CD4-positive, alpha-beta T cell treated with Interleukin-17A for 1 hour (primary cell): Measurements from ENCODE around the gene UTF1.
A peak's percentile ranks its signal among the peaks of the same experiment; 100 is the strongest.

Source experiments
- DNase-seq: peaks from one replicate; pipeline ENCODE4 v3.0.0-alpha.2; 2020

Gene UTF1

GRCh38 chr10:133230387-133231195 lies 574 bp downstream of the UTF1 start:
- DNase-seq, result no peak

GRCh38 chr10:133231244-133231945 lies 1.4 kb downstream of the UTF1 start:
- DNase-seq, result no peak

DNA sequence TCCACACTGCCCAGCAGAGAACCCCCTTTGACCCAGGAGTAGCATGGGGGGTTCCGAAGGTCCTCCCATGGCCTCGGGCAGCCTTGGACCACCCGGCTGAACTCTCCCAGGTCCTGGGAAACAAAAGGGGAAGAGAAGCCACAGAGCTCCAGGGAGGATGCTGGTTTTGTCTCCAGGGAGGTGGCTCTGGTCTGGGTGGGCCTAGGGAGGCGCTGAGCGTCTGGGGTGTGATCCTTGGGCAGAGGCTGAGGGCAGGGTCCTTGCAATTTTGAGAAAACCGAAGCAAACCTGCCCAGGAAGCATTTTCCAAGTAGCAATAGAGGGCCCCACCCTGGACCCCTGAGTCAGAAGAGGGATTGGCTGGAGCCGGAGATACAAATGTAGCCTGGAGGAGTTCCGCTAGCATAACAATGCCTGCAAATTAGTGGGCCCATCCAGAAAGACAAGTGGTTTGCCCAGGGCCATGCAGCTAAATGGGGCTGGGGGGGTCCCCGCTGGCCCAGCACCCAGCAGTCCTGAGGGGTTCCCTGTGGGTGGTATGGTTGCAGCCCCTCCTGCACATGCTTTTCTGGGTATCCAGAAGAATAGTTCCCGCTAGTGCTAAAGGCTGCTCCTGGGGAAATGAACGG lies 2.0 kb downstream of the UTF1 start:
- no peak for DNase-seq

- DNase-seq, result peak; percentile 8
Observed at GRCh38 chr10:133234796-133235195, 4.8 kb downstream of the UTF1 start.

DNA sequence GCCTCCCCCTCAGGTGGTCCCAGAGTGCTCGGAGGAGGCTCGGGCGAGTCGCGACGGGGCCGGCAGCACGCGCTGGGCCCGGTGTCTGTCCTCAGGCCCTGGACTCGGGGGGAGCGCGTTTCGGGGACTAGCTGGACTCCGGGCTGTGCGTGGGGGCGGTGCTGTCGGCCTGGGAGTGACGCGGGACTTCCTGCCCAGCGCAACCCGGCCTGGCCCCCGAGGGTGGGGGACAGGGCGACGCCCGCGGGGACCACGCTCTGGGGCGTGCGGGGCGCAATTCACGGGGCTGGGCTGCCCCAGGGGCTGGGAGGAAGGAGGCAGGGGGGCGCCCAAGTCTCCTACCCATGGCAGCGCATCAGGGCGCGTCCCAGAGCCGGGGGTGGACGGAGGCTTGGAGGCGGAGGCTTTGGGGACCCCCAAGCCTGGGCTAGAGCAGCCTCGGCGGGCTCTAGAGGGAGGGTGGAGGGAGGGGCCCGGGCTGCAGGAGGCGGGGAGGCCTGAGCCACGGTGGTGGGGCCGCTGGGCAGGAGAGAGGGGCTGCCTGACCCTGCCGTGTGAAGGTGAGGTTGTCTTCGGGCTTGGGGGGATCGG lies 5.3 kb downstream of the UTF1 start:
- peak; percentile 9 for DNase-seq

- no peak for DNase-seq
Observed at GRCh38 chr10:133235932-133236331, 5.9 kb downstream of the UTF1 start.

- DNase-seq, result no peak
Observed at GRCh38 chr10:133236401-133237240, 6.6 kb downstream of the UTF1 start.

DNA sequence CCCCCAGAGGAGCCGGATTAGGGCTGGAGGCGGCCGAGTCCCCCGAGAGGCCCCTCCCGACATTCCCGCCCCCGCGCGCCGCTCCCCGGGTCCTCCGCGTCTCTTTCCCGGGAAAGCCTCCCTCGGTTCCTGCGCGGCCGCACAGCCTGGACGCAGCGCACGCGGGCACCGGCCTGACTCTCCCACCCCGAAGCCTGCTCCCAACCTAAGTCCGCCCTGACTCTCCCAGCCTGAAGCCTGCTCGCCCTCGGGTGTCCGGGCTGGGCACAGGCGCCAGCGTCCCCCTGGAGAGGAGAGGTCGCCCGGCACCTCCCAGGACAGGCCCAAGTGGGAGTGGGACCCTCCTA lies 7.2 kb downstream of the UTF1 start:
- no peak for DNase-seq

DNA sequence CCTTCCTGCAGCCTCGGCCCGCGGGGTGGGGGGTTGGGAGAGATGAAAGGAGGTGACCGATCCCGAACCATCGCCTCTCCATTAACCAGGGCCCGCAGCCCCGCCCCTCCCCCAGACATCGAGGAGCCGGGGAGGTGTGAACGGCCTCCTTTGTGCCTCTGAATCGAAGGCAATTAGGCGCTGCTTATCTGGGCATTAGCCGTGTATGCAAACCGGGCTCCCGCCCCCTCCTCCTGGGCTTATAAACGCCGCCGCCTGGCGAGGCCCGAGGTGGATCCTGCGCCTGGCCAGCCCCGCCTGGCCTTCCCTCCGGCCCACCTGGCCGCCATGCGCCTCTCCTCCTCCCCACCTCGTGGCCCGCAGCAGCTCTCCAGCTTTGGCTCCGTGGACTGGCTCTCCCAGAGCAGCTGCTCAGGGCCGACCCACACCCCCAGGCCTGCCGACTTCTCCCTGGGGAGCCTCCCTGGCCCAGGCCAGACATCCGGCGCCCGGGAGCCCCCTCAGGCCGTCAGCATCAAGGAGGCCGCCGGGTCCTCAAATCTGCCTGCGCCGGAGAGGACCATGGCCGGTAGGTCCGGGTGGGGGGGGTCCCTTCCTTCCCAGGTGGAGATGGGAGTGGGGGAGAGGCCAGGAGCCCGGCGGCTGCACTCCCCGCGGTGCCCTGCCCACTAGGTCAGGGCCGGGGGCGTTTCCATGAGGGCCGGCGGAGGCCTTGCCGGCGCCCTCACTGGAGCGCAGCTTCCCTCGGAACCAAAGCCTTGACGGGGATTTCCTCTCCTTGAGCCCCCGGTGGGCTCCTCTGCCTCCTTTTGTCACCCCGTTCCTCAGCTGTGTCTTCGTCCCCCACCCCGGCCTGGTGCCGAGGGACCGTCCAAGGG lies 7.8 kb downstream of the UTF1 start, which contains the start of gene VENTX:
Gene VENTX (plus strand): TSS at position 268 of the 878 bp plus-strand sequence. CDS start 60 bp downstream, at position 328.
- no peak for DNase-seq

GRCh38 chr10:133238466-133238804 lies 8.4 kb downstream of the UTF1 start:
- DNase-seq, result no peak

DNA sequence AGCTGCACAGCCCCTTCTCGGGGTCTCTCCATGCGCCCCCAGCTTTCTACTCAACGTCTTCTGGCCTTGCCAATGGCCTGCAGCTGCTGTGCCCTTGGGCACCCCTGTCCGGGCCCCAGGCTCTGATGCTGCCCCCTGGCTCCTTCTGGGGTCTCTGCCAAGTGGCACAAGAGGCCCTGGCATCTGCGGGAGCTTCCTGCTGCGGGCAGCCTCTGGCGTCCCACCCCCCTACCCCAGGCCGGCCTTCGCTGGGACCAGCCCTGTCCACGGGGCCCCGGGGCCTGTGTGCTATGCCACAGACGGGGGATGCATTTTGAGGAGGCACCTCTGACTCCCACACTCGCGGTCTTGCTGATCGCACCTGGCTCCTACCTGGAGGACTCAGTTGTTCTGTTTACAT lies 10.0 kb downstream of the UTF1 start:
- no peak for DNase-seq

GRCh38 chr10:133241501-133242205 lies 11.6 kb downstream of the UTF1 start:
- DNase-seq, result peak; percentile 38

GRCh38 chr10:133242611-133243356 lies 12.8 kb downstream of the UTF1 start:
- DNase-seq, result no peak

GRCh38 chr10:133243593-133243992 lies 13.6 kb downstream of the UTF1 start:
- DNase-seq, result no peak

GRCh38 chr10:133245439-133246235 lies 15.6 kb downstream of the UTF1 start:
- no peak for DNase-seq

DNA sequence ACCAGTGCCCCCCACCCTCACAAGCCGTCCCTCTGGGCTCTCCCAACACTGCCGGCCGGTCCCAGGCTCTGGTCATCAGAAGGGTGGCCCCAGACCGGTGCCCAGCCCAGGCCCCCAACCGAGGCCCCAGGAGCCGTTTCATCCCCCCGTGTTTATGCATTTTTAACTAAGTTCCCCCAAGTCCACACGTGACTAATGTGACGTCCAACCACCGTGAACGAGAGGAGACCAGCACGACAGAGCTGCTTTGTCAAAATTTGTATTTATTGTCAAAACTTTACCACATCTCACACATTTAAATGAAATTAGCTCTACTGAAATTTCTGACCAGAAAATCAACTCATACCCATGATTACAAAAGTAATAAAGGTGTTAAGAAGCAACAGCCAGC lies 16.2 kb downstream of the UTF1 start:
- DNase-seq, result no peak

DNA sequence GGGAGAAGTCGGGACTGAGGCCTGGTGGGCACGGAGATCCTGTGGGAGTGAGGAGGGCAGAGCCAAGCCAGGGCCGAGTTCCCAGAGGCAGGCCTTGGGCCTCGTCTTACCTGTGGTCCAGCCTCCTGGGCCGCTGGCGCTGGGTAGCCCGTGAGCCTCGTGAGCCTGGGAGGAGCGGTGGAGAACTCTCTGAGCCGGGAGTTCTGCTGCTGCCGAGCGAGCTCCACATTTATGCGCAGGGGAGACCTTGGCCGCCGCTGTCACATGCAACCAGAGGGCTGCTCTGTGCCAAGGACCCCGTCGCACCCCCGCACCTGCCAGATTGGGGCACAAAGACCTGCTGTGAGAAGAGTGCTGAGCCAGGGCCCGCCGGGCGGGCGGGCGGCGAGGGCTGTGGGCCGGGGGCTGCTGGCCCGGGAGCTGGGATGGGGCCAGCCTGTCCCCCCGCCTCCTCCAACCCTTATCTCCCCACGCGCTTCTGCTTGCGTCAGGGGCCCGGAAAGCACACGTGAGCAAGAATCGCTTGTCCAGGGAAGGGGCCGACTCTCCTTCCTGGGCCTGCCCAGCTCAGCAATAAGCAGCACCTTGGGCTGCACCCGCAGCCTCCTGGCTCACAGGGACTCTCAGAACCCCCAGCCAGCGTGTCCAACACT lies 17.8 kb downstream of the UTF1 start:
- DNase-seq, result no peak

GRCh38 chr10:133248334-133248715 lies 18.3 kb downstream of the UTF1 start:
- no peak for DNase-seq
